ENCODE results near the gene THYN1. TPM values are rescaled to one million over a fixed set of nuclear protein-coding genes. Genes with fewer than 3 reads are reported as not detected.

THYN1 gene
- total and polyA plus RNA-seq, 2 donors (not counting 1 experiment from before 2014, with no cell fraction given), result 54.9 to 88.7 TPM

DNA sequence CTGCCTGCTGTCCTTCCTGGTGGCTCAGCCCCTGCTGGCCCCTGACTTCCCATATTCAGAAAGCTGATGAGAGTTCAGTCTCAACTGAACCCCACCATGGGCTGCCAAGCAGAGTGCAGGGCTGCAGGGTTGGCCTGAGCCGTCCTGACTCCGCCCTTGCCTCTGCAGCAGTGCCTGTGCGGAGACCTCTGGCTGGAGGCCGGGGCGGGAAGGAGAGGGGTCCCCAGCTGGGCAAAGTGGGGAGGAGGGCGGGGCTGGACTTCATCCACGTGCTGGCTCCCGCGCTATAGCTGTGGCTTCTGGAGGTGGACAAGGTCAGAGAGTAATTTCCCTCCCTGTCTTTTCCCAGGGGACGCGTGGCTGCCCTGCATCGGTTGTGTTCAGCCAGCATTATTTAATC lies 36.6 kb upstream of the THYN1 start:
- no peak overlapping the region for H3K9ac ChIP-seq (ENCODE audit: insufficient read depth, low read length)
- H3K27ac ChIP-seq (ENCODE audit: insufficient read depth, low read length), result no peak overlapping the region
- TF ChIP-seq EZH2 (IDR thresholded peaks at IDR 0.05; ENCODE audit: low read length, missing control alignments), result no peak
- no peak overlapping the region for H2AFZ ChIP-seq (ENCODE audit: low read length)
- no peaks in the 10 kb centered on the region for H4K20me1 ChIP-seq (ENCODE audit: control insufficient read depth, extremely low read depth, insufficient read depth, low read length)
- no peaks in the 10 kb centered on the region for H3K9me3 ChIP-seq (ENCODE audit: control insufficient read depth, insufficient read depth, low read depth, low read length)
- no peak overlapping the region for H3K4me2 ChIP-seq (ENCODE audit: extremely low read depth, insufficient read depth, low read length)
- H3K36me3 ChIP-seq (ENCODE audit: control insufficient read depth, insufficient read depth, low read length), result no peaks in the 10 kb centered on the region
- DNase-seq (ENCODE audit: low read depth in 2 of 2), result no peak
- no peaks in the 10 kb centered on the region for H3K4me1 ChIP-seq (ENCODE audit: control insufficient read depth, extremely low read depth, insufficient read depth, low read length)
- H3K4me3 ChIP-seq (replicated peaks in 1 of 4; ENCODE audit: control extremely low read depth in 1 of 4, insufficient read depth in 1 of 4, low read depth in 3 of 4, low read length in 4 of 4), result no peak overlapping the region
- H3K79me2 ChIP-seq (ENCODE audit: control insufficient read depth, insufficient read depth, low read length), result no peaks in the 10 kb centered on the region
- H3K27me3 ChIP-seq (ENCODE audit: control insufficient read depth, insufficient read depth, low read length), result no peaks in the 10 kb centered on the region

GRCh38 chr11:134289167-134289566 lies 36.0 kb upstream of the THYN1 start:
- Histone ChIP-seq H2AFZ (ENCODE audit: low read length) (no peak overlapping the region), H3K4me1 (ENCODE audit: control insufficient read depth, extremely low read depth, insufficient read depth, low read length) (no peaks in the 10 kb centered on the region), H3K36me3 (ENCODE audit: control insufficient read depth, insufficient read depth, low read length) (no peaks in the 10 kb centered on the region), H4K20me1 (ENCODE audit: control insufficient read depth, extremely low read depth, insufficient read depth, low read length) (no peaks in the 10 kb centered on the region), H3K4me2 (ENCODE audit: extremely low read depth, insufficient read depth, low read length) (no peak overlapping the region), H3K27me3 (ENCODE audit: control insufficient read depth, insufficient read depth, low read length) (no peaks in the 10 kb centered on the region), H3K27ac (ENCODE audit: insufficient read depth, low read length) (no peak overlapping the region), H3K9ac (ENCODE audit: insufficient read depth, low read length) (no peak overlapping the region), H3K9me3 (ENCODE audit: control insufficient read depth, insufficient read depth, low read depth, low read length) (no peaks in the 10 kb centered on the region), H3K79me2 (ENCODE audit: control insufficient read depth, insufficient read depth, low read length) (no peaks in the 10 kb centered on the region), H3K4me3 (replicated peaks in 1 of 4; ENCODE audit: control extremely low read depth in 1 of 4, insufficient read depth in 1 of 4, low read depth in 3 of 4, low read length in 4 of 4) (no peak overlapping the region)
- no peak for DNase-seq (ENCODE audit: low read depth in 2 of 2)
- TF ChIP-seq EZH2 (IDR thresholded peaks at IDR 0.05; ENCODE audit: low read length, missing control alignments) (no peak), CTCF (conservative IDR thresholded peaks at IDR 0.05 in 1 of 2, IDR thresholded peaks at IDR 0.05 in 1 of 2; ENCODE audit: low read depth in 1 of 2, low read length in 2 of 2) (no peak)

DNA sequence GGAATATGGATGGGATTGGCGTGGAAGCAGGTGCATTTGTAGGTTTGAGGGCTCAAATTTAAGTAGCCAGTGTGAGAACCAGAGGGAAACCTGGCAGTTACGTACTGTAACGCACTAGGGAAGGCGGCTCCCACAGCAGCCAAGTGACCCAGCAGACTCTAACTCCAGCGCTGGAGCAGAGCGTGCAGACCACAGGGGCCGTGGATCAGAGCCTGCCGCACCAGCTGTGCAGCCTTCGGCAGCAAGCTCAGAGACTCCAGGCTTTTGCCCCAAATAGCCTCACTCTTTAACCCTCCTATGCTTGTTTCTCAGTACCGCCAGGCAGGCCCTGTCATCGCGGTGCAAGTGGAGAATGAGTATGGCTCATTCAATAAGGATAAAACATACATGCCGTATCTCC lies 35.3 kb upstream of the THYN1 start:
- Histone ChIP-seq H3K9ac (ENCODE audit: insufficient read depth, low read length) (no peak overlapping the region), H3K4me3 (replicated peaks in 1 of 4; ENCODE audit: control extremely low read depth in 1 of 4, insufficient read depth in 1 of 4, low read depth in 3 of 4, low read length in 4 of 4) (no peak overlapping the region), H3K4me2 (ENCODE audit: extremely low read depth, insufficient read depth, low read length) (no peak overlapping the region), H2AFZ (ENCODE audit: low read length) (no peak overlapping the region), H3K36me3 (ENCODE audit: control insufficient read depth, insufficient read depth, low read length) (no peaks in the 10 kb centered on the region), H3K9me3 (ENCODE audit: control insufficient read depth, insufficient read depth, low read depth, low read length) (no peaks in the 10 kb centered on the region), H3K27ac (ENCODE audit: insufficient read depth, low read length) (no peak overlapping the region), H3K27me3 (ENCODE audit: control insufficient read depth, insufficient read depth, low read length) (no peaks in the 10 kb centered on the region), H3K4me1 (ENCODE audit: control insufficient read depth, extremely low read depth, insufficient read depth, low read length) (no peaks in the 10 kb centered on the region), H4K20me1 (ENCODE audit: control insufficient read depth, extremely low read depth, insufficient read depth, low read length) (no peaks in the 10 kb centered on the region), H3K79me2 (ENCODE audit: control insufficient read depth, insufficient read depth, low read length) (no peaks in the 10 kb centered on the region)
- no peak for TF ChIP-seq EZH2 (IDR thresholded peaks at IDR 0.05; ENCODE audit: low read length, missing control alignments)
- TF ChIP-seq CTCF (conservative IDR thresholded peaks at IDR 0.05 in 1 of 2, IDR thresholded peaks at IDR 0.05 in 1 of 2; ENCODE audit: low read depth in 1 of 2, low read length in 2 of 2), result no peak
- no peak for DNase-seq (ENCODE audit: low read depth in 2 of 2)
